HG03039 (cell line): Measurements from ENCODE around the gene TTLL11.

Experiments used
- ATAC-seq: cut with Tn5 transposase; IDR thresholded peaks from one replicate; pipeline ENCODE4 v1.9.1; 2021; ENCODE audit warnings: mild to moderate bottlenecking, moderate library complexity; ENCODE audit not compliant: unreplicated experiment

The TTLL11 gene, protein sequence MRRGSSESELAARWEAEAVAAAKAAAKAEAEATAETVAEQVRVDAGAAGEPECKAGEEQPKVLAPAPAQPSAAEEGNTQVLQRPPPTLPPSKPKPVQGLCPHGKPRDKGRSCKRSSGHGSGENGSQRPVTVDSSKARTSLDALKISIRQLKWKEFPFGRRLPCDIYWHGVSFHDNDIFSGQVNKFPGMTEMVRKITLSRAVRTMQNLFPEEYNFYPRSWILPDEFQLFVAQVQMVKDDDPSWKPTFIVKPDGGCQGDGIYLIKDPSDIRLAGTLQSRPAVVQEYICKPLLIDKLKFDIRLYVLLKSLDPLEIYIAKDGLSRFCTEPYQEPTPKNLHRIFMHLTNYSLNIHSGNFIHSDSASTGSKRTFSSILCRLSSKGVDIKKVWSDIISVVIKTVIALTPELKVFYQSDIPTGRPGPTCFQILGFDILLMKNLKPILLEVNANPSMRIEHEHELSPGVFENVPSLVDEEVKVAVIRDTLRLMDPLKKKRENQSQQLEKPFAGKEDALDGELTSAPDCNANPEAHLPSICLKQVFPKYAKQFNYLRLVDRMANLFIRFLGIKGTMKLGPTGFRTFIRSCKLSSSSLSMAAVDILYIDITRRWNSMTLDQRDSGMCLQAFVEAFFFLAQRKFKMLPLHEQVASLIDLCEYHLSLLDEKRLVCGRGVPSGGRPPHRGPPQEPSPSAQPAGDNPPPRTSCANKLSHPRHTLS

DNA sequence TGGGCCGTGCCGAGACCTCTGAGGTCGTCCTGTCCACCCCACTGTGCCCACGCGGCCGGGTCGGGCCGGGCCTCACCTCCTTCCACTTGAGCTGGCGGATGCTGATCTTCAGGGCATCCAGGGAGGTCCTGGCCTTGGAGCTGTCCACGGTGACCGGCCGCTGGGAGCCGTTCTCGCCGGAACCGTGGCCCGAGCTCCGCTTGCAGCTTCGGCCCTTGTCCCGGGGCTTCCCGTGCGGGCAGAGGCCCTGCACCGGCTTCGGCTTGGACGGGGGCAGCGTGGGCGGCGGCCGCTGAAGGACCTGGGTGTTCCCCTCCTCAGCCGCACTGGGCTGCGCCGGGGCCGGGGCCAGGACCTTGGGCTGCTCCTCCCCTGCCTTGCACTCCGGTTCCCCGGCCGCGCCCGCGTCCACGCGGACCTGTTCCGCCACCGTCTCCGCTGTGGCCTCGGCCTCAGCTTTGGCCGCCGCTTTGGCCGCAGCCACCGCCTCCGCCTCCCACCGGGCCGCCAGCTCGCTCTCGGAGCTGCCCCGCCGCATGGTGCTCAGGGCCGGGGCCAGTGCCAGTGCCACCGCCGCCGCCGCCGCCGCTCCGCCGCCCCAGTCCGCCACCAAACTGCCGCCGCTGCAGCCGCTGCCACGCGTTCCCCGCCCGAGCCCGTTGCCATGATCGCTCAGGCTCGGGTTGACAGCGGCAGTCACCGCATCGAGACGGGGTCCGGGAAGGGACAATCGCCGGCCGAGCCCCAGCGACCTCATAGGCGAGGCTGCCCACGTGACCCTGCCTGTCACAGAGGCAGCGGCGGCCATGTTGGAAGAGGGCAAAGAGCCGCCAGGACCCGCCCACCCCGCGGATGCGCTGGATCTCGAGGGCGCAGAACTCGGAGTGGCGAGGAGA is at the start of gene TTLL11:
Gene TTLL11 (minus strand): TSS at position 698 of the 896 bp plus-strand sequence. CDS start 160 bp downstream, at position 538.
- ATAC-seq, result peak; percentile 83

DNA sequence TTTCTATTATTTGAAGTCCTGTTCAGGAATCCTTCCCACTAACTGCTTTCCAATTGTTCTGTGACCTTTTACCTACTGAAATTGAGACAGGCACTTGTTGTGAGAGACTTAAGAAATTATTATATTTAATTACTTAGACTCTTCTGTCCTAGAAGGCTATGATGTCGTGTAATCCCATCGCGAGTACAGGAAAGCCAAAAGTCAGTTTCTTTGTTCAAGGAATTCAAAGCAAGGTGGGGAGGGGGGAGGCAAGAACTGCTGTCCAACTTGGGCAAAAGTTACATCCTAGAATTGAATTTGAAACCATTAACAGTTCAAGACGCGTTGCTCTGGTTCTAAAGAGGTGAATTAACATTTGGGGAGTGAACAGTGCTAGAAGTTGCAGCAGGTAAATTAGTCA is 48.6 kb upstream of the TTLL11 start:
- ATAC-seq, result no peak

DNA sequence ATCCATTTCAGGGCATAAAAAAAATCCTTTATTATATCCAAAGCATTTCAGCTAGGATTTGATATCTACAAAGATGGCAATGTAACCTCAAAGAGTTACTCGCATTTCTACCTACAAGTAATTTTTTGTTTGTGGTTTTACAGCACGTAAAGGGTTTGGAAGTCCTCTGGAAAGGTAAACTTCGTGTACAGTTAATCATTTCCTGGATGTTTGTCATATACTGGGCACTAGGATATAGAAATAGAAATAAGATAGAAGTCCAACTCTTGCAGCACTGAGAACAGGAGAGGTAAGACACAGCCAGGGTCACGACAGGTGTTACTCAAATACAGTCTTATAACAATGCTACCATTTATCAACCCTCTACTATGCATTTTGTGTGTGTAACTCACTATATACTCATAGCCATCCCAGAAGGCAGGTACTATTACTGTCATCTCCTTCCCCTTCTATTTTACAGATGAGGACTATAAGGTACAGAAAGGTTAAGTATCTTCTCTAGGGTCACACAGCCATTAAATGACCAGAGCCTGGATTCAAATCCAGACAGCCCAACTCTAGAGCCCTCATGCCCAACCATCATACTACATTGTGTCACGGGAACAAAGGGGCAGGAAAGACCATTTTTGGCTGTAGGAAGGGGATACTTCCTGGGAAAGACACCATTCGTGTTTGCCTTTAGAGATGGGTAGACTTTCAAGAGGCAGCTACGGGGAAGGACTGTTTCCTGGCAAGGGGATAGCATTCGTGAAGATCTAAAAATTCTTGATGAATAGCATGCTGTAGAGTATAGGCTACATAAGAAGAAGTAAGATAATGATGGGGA is 47.5 kb upstream of the TTLL11 start:
- ATAC-seq, result no peak

GRCh38 chr9:122138560-122139268 is 45.6 kb upstream of the TTLL11 start:
- ATAC-seq, result no peak

GRCh38 chr9:122135529-122135859 is 42.4 kb upstream of the TTLL11 start:
- no peak for ATAC-seq

GRCh38 chr9:122134822-122135528 is 41.9 kb upstream of the TTLL11 start:
- no peak for ATAC-seq

DNA sequence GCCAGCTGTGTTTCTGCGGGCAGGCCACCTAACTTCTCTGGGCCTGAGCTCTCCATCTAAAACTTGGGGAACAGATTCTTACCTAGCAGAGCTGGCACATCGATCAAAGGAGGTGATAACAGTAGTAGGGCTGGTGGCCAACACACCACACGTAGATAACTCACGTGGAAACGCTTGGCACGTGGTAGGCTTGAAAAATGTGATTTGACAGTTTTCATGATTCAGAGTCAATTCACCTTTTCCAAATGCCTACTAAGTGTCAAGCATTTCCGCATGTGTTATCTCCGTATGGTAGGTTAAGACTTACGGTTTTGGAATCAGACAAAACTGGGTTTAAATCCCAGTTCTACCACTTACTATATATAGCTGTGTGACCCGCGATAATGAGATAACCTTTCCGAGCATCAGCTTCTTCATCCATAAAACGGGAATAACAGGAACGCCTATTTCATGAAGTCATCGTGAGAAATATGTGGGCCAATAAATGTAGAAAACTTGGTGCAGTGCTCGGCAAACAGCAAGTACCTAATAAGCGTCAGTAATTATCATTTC is 41.0 kb upstream of the TTLL11 start:
- no peak for ATAC-seq

DNA sequence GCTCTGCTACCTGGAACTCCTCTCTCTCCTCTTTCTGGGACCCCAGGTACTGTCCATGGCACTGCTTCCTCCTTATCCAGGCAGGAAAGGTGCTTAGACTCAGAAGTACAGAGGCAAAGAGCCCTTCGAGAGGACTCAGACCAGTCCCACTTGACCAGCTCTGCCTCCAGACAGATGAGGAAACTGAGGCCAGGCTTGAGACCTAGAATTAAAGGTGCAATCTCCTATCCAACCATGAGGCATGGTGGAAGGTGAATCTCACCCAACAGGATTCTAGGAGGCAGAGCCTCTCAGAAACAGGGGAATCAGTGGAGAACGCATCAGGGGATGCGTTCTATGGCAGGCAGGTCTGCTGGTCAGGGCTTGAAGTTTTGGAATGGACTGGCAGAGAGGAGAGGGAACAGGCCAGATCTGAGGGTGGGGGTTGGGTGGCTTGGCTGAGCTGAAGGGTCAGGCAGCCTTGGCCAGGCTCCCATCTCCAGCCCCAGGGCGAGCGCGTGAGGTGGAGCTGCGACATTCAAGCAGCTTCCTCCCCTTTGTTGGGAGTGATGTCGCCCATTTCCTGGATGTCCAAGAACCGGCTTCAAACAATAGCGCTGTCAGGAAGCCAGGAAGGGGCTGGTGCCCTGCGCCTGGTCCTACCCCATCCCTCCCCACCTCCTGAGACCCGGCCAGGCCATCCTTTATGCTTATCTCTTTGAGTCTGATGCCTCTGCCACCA is 40.3 kb upstream of the TTLL11 start:
- no peak for ATAC-seq

GRCh38 chr9:122132539-122132938 is 39.4 kb upstream of the TTLL11 start:
- no peak for ATAC-seq

GRCh38 chr9:122131401-122132001 is 38.4 kb upstream of the TTLL11 start:
- no peak for ATAC-seq

- no peak for ATAC-seq
Measured at GRCh38 chr9:122130837-122131236, 37.7 kb upstream of the TTLL11 start.

GRCh38 chr9:122129969-122130368 is 36.9 kb upstream of the TTLL11 start:
- no peak for ATAC-seq

DNA sequence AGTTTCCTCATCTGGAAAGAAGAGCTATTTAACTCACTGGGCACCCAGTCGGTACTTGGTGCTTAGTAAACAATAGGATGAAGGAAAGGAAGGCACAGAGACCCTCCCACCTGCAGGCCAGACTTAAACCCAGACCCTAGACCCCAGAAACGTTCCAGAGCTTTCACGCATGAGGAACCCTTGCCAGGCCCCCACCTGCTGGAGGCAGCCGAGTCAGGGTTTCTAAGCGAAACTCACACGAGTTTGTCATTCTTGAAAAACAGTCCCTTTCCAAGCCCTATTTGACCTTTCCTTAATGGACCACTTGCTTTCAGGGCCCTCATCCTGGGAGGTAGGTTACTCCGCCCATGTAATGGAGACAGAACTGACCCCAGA is 35.8 kb upstream of the TTLL11 start:
- no peak for ATAC-seq

- no peak for ATAC-seq
Measured at GRCh38 chr9:122128007-122128968, 35.2 kb upstream of the TTLL11 start.

- no peak for ATAC-seq
Measured at GRCh38 chr9:122127396-122127798, 34.3 kb upstream of the TTLL11 start.

- ATAC-seq, result no peak
Measured at GRCh38 chr9:122126331-122127261, 33.5 kb upstream of the TTLL11 start.
